GM06990 (cell line): ENCODE results near the gene CTSA.
"Not testable (repeated sequence)": the region's sequence is repeated elsewhere in the genome, so short reads cannot be mapped to it uniquely, and the experiment has no call there.

Source experiments
- DNase-seq: peaks from one replicate; pipeline ENCODE4 v3.0.0-alpha.2; 2011; ENCODE audit not compliant: insufficient read length; ENCODE audit errors: extremely low read depth
- H3K27me3 ChIP-seq: replicated peaks from 2 replicates; pipeline ENCODE4 v1.6.0; 2011; ENCODE audit warnings: low read length; ENCODE audit not compliant: control insufficient read depth, insufficient read depth
- H3K36me3 ChIP-seq: 2 replicates; pipeline ENCODE4 v1.5.1; 2011; ENCODE audit warnings: low read length; ENCODE audit not compliant: control insufficient read depth, insufficient read depth
- H3K4me3 ChIP-seq: replicated peaks from 2 replicates; pipeline ENCODE4 v1.5.1; 2011; ENCODE audit warnings: low read depth, mild to moderate bottlenecking, control low read depth, low read length
- CTCF ChIP-seq: IDR thresholded peaks from 2 replicates; pipeline ENCODE4 v1.5.1; 2011; ENCODE audit warnings: low read length, control low read depth, mild to moderate bottlenecking, inconsistent platforms; ENCODE audit not compliant: insufficient read depth, poor library complexity, severe bottlenecking

Gene CTSA

GRCh38 chr20:45896641-45897161 is 5.6 kb downstream of the CTSA start:
- no peak for TF ChIP-seq CTCF
- H3K4me3 ChIP-seq, result no peak overlapping the region
- H3K27me3 ChIP-seq, result no peaks in the 10 kb centered on the region
- H3K36me3 ChIP-seq, result peaks cover 23% of the 10 kb centered on the region
- no peak for DNase-seq

- H3K4me3 ChIP-seq, result no peak overlapping the region
- H3K36me3 ChIP-seq, result peaks cover 23% of the 10 kb centered on the region
- no peak for DNase-seq
- no peak for TF ChIP-seq CTCF
- no peaks in the 10 kb centered on the region for H3K27me3 ChIP-seq
Measured at GRCh38 chr20:45897289-45897688, 6.2 kb downstream of the CTSA start.

GRCh38 chr20:45897692-45898091 is 6.6 kb downstream of the CTSA start:
- Histone ChIP-seq H3K4me3 (no peak overlapping the region), H3K36me3 (peaks cover 23% of the 10 kb centered on the region), H3K27me3 (no peaks in the 10 kb centered on the region)
- no peak for DNase-seq
- no peak for TF ChIP-seq CTCF

GRCh38 chr20:45898285-45898684 is 7.2 kb downstream of the CTSA start:
- Histone ChIP-seq H3K27me3 (no peaks in the 10 kb centered on the region), H3K4me3 (no peak overlapping the region), H3K36me3 (peaks cover 22% of the 10 kb centered on the region)
- TF ChIP-seq CTCF, result no peak
- no peak for DNase-seq

GRCh38 chr20:45899046-45899835 is 8.1 kb downstream of the CTSA start:
- no peak overlapping the region for H3K4me3 ChIP-seq
- no peak for TF ChIP-seq CTCF
- peaks cover 17% of the 10 kb centered on the region for H3K36me3 ChIP-seq
- DNase-seq, result no peak
- no peaks in the 10 kb centered on the region for H3K27me3 ChIP-seq

GRCh38 chr20:45901332-45901731 is 10.2 kb downstream of the CTSA start:
- not testable (repeated sequence) for H3K27me3 ChIP-seq, H3K4me3 ChIP-seq, H3K36me3 ChIP-seq, DNase-seq
